K562 (cell line): ENCODE results near the gene XRCC3. TPM values are rescaled to one million over a fixed set of nuclear protein-coding genes. Genes with fewer than 3 reads are reported as not detected.

Source experiments
- CSDE1 ChIP-seq, 2 experiments: fragments of 450-650 bp; IDR thresholded peaks; 2 replicates each; pipeline ENCODE4 v1.6.1; 2016; ENCODE audit warnings: mild to moderate bottlenecking in 1 of 2
- CTCFL ChIP-seq: IDR thresholded peaks from 2 replicates; pipeline ENCODE4 v1.6.1; 2011; ENCODE audit warnings: borderline replicate concordance, low read depth, mild to moderate bottlenecking, moderate library complexity, low read length; ENCODE audit not compliant: insufficient read depth, poor library complexity, severe bottlenecking
- MCM3 ChIP-seq: fragments of 450-650 bp; IDR thresholded peaks from 2 replicates; pipeline ENCODE4 v1.6.1; 2016
- MYC ChIP-seq, 2 experiments: fragments of 250-450 bp in 1 of 2; sonication (Bioruptor Pico) in 1 of 2; IDR thresholded peaks; 2 replicates each; pipeline versions ENCODE4 v1.5.1 to v1.6.1; 2012 to 2021; ENCODE audit warnings: low read depth in 2 of 2, borderline replicate concordance in 1 of 2, improper control_type of control experiment in 1 of 2, low read length in 1 of 2, mild to moderate bottlenecking in 1 of 2, moderate library complexity in 1 of 2
- PRDM10 ChIP-seq: fragments of 450-650 bp; IDR thresholded peaks from 2 replicates; pipeline ENCODE4 v1.6.1; 2018; ENCODE audit not compliant: partially characterized antibody
- SPI1 ChIP-seq: IDR thresholded peaks from 2 replicates; pipeline ENCODE4 v1.6.1; 2011; ENCODE audit warnings: low read depth, low read length, control low read depth, borderline replicate concordance
- USF2 ChIP-seq: sonication (generic); formaldehyde crosslinking; IDR thresholded peaks from 2 replicates; pipeline ENCODE4 v1.5.0; 2020; ENCODE audit warnings: missing genetic modification reagents
- ZNF224 ChIP-seq: sonication (generic); formaldehyde crosslinking; IDR thresholded peaks from 2 replicates; pipeline ENCODE4 v1.8.0; 2022; ENCODE audit warnings: mild to moderate bottlenecking, missing genetic modification reagents
- polyA plus RNA-seq, 8 experiments: library from polyadenylated mRNA; depleted of rRNA in 4 of 8; stranded (reverse) in 5 of 8; unstranded in 3 of 8; fragments of >200 nt; fragmentation: Nextera tagmentation in 2 of 8; fragmentation: Illumina TruSeq in 1 of 8; extraction: Ambion mirVana in 2 of 8; extraction: Trizol in 1 of 8; gene quantifications; 2 replicates each; pipeline versions ENCODE4 v1.2.1 to v1.2.3, GENCODE V29; 2011 to 2014; ENCODE audit warnings: inconsistent platforms in 1 of 8, missing spikeins in 1 of 8
- total RNA-seq, 7 experiments: library from RNA; depleted of rRNA in 6 of 7; stranded (reverse); fragments of >200 nt in 6 of 7; fragmentation: Illumina TruSeq in 2 of 7; extraction: Trizol in 2 of 7; gene quantifications; 2 replicates each; pipeline versions ENCODE4 v1.2.1 to v1.2.3, GENCODE V29; 2011 to 2021; ENCODE audit warnings: low replicate concordance in 1 of 7

Gene XRCC3
- total and polyA plus RNA-seq, 9 of the 15 experiments (the other 6 are each of a cell fraction or from before 2014, with no cell fraction given), result 0.34 to 59.3 (median 30.3) TPM

- peak; percentile 33 for TF ChIP-seq CTCFL
- peak; percentile 59; the same call in 1 of the 2 replicates for TF ChIP-seq MYC (IDR thresholded peaks at IDR 0.05; ENCODE audit: low read depth, low read length)
- no peak for TF ChIP-seq MYC (CRISPR knock-in tag; IDR thresholded peaks at IDR 0.05; ENCODE audit: borderline replicate concordance, low read depth)
- no peak for TF ChIP-seq MCM3
- TF ChIP-seq USF2 (CRISPR knock-in tag), result peak; percentile 18; the same call in 1 of the 2 replicates
- TF ChIP-seq PRDM10, result peak; percentile 49
- TF ChIP-seq CSDE1 (IDR thresholded peaks at IDR 0.05), result no peak
- TF ChIP-seq SPI1, result peak; percentile 33; the same call in 1 of the 2 replicates
- TF ChIP-seq ZNF224 (CRISPR knock-in tag), result no peak
These were observed 35.9 kb downstream of the XRCC3 start (continued) for GRCh38 chr14:103679351-103679750.
